ENCODE measurements around the gene ETV3L.

The ETV3L gene

GRCh38 chr1:157132616-157133167 is 33.1 kb upstream of the ETV3L start:
- in situ Hi-C loops (cut with MboI; ENCODE audit: low sequenced_read_pairs): no loop called here

GRCh38 chr1:157132111-157132510 is 32.5 kb upstream of the ETV3L start:
- in situ Hi-C loops (cut with MboI; ENCODE audit: low sequenced_read_pairs): no loop called here

- in situ Hi-C loops (cut with MboI; ENCODE audit: low sequenced_read_pairs): no loop called here
These were observed 31.7 kb upstream of the ETV3L start for GRCh38 chr1:157131281-157131680.

- in situ Hi-C loops (cut with MboI; ENCODE audit: low sequenced_read_pairs): no loop called here
These were observed 25.2 kb upstream of the ETV3L start for GRCh38 chr1:157124855-157125254.

GRCh38 chr1:157119448-157119847 is 19.8 kb upstream of the ETV3L start:
- in situ Hi-C loops (cut with MboI; ENCODE audit: low sequenced_read_pairs): no loop called here

- in situ Hi-C loops (cut with MboI; ENCODE audit: low sequenced_read_pairs): no loop called here
These were observed 19.4 kb upstream of the ETV3L start for GRCh38 chr1:157119008-157119407.

DNA sequence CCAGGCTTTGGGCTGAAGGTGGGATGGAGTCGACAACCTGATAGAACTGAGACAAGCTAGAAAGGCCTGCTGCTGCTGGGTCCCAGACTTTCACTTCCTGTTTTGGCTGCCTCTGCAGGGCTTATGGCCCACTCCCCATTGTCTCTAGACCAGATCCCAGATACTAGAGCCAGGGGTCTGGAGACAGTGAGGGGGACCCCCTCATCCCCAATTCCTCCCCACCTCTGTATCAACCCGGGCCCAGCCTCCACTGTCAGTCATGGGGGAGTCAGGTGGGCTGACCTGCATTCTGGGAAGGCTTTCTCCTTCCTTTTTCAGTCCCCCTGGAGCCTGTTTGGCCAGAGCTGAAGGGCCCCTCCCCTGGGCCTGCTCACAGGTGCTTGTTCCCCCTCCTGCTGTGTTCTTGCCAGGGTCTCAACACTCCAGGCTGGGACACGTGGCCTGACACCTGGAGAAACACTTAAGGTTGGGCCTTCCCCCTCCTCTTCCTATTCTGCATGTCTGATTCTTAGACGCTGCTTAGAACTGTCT is 18.0 kb upstream of the ETV3L start:
- in situ Hi-C loops (cut with MboI; ENCODE audit: low sequenced_read_pairs): no loop called here

GRCh38 chr1:157116737-157117103 is 17.1 kb upstream of the ETV3L start:
- in situ Hi-C loops (cut with MboI; ENCODE audit: low sequenced_read_pairs): no loop called here

DNA sequence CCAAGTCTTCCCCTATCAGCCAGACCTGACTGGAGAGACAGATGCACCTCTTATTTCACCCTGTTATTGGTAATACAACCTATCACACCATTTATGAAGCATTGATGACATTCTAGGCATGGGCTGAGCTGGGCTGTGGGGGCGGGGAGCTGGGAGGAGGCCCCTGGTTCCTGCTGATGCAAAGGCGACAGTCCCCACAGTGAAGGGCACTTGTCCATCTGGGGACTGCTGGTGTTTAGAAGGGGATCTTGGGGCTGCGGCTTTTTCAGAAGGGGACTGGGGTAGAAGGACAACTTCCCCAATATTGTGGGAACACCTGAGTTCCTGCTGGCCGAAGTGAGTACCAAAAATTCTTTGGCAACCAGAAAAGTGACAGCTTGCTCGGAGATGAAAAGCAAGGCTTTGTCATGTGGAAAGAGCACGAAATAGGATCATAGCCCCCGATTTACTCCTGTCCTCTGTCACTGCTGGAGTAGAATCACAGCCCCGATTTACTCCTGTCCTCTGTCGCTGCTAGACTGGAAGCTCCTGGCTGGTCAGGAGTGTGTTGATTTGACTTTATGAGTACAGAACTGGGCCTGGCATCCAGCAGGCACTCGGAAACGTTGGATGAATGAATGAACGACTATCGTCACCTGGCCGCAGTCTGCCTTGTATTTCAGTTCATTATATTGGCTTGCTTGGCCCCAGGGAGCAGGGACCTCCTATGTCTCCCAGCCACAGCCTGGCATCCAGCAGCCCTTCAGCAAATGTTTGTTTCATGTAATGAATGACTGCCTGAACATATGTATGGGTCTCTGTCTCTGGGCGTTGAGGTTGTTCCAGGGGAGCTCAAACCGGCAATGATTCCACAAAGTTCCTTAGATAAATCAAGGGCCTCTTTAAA is 16.5 kb upstream of the ETV3L start:
- in situ Hi-C loops (cut with MboI; ENCODE audit: low sequenced_read_pairs): no loop called here

GRCh38 chr1:157115429-157115838 is 15.8 kb upstream of the ETV3L start:
- in situ Hi-C loops (cut with MboI; ENCODE audit: low sequenced_read_pairs): no loop called here

- in situ Hi-C loops (cut with MboI; ENCODE audit: low sequenced_read_pairs): no loop called here
These were observed 14.8 kb upstream of the ETV3L start for GRCh38 chr1:157114183-157115121.

DNA sequence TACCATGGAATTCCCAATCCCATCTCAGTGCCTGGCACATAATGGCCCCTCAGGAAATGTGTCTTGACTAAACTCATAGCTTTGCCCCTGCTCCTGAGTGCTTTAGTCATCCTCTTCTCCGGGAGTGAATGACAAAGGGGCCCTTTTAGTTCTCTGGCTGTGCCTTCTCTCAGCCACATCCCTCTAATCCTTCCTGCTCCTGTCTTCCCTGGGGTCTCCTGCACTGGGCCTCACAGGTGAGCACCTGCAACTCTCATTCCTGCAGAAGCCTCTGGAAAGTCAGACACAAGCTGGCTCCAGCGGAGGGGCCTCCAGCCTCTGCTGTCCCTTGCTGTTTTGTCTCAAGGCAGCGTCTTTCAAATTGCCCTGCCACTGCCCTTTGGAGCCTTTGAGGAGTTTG is 14.0 kb upstream of the ETV3L start:
- in situ Hi-C loops (cut with MboI; ENCODE audit: low sequenced_read_pairs): no loop called here

DNA sequence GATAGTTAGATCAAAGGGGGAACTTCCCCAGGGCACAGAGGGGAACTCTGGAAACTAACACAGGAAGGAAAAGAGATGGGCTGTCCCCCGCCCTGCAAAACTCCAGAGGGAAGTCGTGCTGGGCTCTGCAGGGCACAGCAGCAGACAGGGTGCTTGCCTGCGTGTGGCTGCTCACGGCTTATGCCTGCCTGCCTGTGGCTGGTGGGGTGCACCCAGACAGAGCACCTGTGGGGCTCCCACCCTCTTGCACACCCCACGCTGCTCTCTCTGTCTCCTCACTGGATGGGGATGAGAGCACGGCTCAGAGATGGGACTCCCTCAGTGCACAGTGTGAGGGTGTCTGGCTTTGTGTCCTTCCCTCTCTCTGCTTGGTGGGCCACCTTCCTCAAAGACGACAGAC is 13.5 kb upstream of the ETV3L start:
- in situ Hi-C loops (cut with MboI; ENCODE audit: low sequenced_read_pairs): no loop called here

- in situ Hi-C loops (cut with MboI; ENCODE audit: low sequenced_read_pairs): no loop called here
These were observed 12.7 kb upstream of the ETV3L start for GRCh38 chr1:157112186-157112867.

DNA sequence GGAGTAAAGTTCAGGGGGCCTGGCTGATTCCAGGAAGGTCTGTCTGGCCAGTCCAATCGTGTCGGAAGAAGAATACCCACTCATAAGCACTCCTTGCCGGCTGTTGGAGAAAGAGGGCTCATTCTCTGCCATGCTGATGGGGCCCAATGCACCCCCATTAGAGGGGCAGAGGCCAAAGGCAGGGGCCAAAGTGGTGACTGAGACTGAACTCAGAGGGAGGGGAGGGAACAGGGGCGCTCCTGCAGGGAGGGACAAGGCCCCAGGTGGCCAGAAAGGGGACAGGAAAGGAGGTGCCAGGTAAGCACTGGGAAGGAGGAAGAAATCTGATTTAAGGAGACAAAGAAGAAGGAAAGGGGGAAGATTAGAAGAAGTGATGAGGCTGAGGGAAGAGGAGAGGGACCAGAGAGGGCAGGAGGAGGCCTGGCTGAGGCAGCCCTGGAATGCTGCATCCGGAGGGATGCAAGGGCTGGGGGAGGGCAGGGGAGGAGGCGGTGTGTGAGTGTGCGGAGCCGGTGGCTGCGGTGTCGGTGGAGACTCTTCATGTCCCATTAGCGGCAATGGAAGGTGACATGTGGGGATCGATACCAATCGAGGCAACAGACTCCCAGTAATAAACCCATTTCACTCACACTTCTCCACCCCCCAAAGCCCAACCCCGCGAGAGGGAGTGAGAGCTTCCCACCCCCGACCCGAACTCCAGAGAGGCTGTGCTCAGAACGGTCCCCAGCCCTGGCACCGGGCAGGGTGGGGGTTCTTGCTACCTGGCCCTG is 12.0 kb upstream of the ETV3L start:
- in situ Hi-C loops (cut with MboI; ENCODE audit: low sequenced_read_pairs): no loop called here

GRCh38 chr1:157110686-157111085 is 11.1 kb upstream of the ETV3L start:
- in situ Hi-C loops (cut with MboI; ENCODE audit: low sequenced_read_pairs): no loop called here

GRCh38 chr1:157110003-157110402 is 10.4 kb upstream of the ETV3L start:
- in situ Hi-C loops (cut with MboI; ENCODE audit: low sequenced_read_pairs): no loop called here

DNA sequence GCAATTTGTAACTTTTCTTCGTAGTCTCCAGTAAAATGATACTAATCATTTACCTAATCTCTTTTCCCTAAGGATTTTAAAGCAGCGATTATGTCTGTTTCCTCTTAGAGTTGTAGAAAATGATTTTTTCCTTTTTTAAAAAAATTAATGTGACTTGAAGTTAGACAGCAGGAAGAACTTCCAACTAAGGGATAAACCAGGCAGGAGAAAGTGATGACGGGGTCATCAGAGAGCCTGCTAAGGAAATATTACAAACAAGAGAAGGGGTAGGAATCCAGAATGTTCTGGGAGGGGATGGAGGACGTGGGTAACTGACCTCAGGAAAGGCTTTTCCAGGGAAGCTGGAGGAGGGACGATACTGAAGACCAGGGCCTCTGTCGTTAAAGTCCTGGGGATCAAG is 8.8 kb upstream of the ETV3L start:
- in situ Hi-C loops (cut with MboI; ENCODE audit: low sequenced_read_pairs): no loop called here

- in situ Hi-C loops (cut with MboI; ENCODE audit: low sequenced_read_pairs): no loop called here
These were observed 8.1 kb upstream of the ETV3L start for GRCh38 chr1:157107702-157108101.

GRCh38 chr1:157106813-157107189 is 7.2 kb upstream of the ETV3L start:
- in situ Hi-C loops (cut with MboI; ENCODE audit: low sequenced_read_pairs): no loop called here

All from hTERT RPE-1 (cell line).